BE2C (cell line): ENCODE results near the gene RPL41. TPM values are rescaled to one million over a fixed set of nuclear protein-coding genes. Genes with fewer than 3 reads are reported as not detected.
A peak's percentile ranks its signal among the peaks of the same experiment; 100 is the strongest.
"Not testable (repeated sequence)": the region's sequence is repeated elsewhere in the genome, so short reads cannot be mapped to it uniquely, and the experiment has no call there.

ENCODE experiments used
- DNase-seq: peaks from one replicate; pipeline ENCODE4 v3.0.0-alpha.2; 2020
- H3K27me3 ChIP-seq: fragments of 250-450 bp; sonication (Bioruptor Pico); 2 replicates; pipeline ENCODE4 v1.5.1; 2020; ENCODE audit warnings: mild to moderate bottlenecking
- H3K36me3 ChIP-seq: fragments of 250-450 bp; sonication (Bioruptor Pico); 2 replicates; pipeline ENCODE4 v1.5.1; 2020; ENCODE audit warnings: mild to moderate bottlenecking
- H3K4me1 ChIP-seq: fragments of 250-450 bp; sonication (Bioruptor Pico); 2 replicates; pipeline ENCODE4 v1.5.1; 2020
- H3K4me3 ChIP-seq: 2 replicates; pipeline ENCODE4 v1.5.1; 2011; ENCODE audit warnings: low read depth, low read length
- H3K9me3 ChIP-seq: fragments of 250-450 bp; sonication (Bioruptor Pico); 2 replicates; pipeline ENCODE4 v1.5.1; 2020
- polyA plus RNA-seq: library from polyadenylated mRNA; unstranded; fragments of >200 nt; gene quantifications from one replicate; pipeline ENCODE4 v1.2.1, GENCODE V29; 2012; ENCODE audit warnings: low read depth, missing spikeins; ENCODE audit not compliant: insufficient read length, insufficient read depth
- TF ChIP-seq, protein P1 (sequence below): IDR thresholded peaks from 2 replicates; pipeline ENCODE4 v1.5.1; 2012; ENCODE audit warnings: mild to moderate bottlenecking, low read depth, low read length

RPL41 gene
- 16,588 TPM for polyA plus RNA-seq

DNA sequence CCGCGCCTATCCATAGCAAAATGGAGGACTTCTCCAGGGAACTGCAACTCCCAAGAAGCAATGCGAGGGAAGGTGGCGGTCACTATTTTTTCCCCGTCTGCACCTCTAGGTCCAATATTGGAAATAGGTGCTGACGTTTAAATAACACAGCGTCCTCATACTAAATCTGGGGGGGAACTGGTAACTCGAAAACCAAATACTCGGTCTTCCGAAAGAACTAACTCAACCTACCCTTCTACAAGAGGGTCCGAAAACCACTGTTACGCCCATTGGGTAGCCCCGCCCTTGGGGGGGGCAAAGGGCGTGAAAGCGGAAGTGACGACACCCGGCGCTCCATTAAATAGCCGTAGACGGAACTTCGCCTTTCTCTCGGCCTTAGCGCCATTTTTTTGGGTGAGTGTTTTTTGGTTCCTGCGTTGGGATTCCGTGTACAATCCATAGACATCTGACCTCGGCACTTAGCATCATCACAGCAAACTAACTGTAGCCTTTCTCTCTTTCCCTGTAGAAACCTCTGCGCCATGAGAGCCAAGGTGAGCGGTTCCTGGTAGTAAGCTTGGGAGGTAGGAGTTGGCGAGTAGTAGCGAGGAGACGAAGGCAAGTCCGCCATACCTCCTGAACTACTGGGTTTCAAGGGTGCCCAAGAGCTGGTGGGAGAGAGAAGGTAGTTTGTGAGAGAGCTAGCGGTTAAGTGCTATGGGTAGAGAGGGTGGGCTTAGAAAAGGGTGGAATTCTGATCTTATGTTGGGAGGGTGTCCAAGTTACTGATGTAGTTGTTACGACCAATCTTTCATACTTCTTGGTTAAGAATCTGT is at the start of gene RPL41:
Gene RPL41 (plus strand): TSS at position 367 of the 815 bp plus-strand sequence.
- TF ChIP-seq, protein P1, sequence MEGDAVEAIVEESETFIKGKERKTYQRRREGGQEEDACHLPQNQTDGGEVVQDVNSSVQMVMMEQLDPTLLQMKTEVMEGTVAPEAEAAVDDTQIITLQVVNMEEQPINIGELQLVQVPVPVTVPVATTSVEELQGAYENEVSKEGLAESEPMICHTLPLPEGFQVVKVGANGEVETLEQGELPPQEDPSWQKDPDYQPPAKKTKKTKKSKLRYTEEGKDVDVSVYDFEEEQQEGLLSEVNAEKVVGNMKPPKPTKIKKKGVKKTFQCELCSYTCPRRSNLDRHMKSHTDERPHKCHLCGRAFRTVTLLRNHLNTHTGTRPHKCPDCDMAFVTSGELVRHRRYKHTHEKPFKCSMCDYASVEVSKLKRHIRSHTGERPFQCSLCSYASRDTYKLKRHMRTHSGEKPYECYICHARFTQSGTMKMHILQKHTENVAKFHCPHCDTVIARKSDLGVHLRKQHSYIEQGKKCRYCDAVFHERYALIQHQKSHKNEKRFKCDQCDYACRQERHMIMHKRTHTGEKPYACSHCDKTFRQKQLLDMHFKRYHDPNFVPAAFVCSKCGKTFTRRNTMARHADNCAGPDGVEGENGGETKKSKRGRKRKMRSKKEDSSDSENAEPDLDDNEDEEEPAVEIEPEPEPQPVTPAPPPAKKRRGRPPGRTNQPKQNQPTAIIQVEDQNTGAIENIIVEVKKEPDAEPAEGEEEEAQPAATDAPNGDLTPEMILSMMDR, result no peak
- Histone ChIP-seq H3K27me3 (no peaks in the 10 kb centered on the region), H3K36me3 (peaks cover 21% of the 10 kb centered on the region), H3K4me3 (peak within 1 kb of the TSS; percentile 96), H3K9me3 (no peaks in the 10 kb centered on the region), H3K4me1 (peaks cover 11% of the 10 kb centered on the region)
- peak; percentile 93 for DNase-seq

DNA sequence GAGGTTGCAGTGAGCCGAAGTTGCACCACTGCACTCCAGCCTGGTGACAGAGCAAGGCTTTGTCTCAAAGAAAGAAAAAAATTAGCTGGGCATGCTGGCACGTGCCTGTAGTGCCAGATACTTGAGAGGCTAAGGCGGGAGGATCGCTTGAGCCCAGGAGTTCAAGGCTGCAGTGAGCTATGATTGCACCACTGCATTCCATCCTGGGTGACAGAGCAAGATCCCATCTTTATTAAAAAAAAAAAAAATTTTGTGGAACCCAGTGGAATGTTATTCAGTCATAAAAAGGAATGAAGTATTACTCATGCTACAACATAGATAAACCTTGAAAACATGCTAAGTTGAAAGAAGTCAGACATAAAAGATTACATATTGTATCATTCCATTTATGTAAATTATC is 44.8 kb upstream of the RPL41 start:
- DNase-seq, result no peak
- H3K4me1 ChIP-seq, result no peaks in the 10 kb centered on the region
- H3K9me3 ChIP-seq, result no peaks in the 10 kb centered on the region
- H3K4me3 ChIP-seq, result no peak overlapping the region
- no peaks in the 10 kb centered on the region for H3K27me3 ChIP-seq
- no peaks in the 10 kb centered on the region for H3K36me3 ChIP-seq
- TF ChIP-seq, protein P1, result no peak

DNA sequence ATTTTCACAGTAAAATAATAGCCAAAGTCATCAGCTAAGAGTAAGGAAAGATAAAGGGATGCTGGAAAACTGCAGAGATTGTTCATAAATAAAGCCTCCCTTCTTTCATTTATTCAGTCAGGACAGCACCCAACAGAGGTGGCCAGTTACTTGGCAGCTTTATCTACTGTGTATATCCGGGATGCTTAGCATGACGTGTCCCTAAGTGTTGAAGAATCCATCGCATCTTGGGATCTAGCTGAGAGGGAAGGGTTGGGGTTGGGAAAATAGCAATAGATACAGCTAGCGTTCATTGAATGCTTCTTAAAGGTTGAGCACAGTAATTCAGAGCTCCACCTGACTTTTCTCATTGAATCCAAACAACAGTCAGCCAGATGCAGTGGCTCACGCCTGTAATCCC is 42.0 kb upstream of the RPL41 start:
- Histone ChIP-seq H3K36me3 (no peaks in the 10 kb centered on the region), H3K27me3 (no peaks in the 10 kb centered on the region), H3K9me3 (no peaks in the 10 kb centered on the region), H3K4me1 (no peaks in the 10 kb centered on the region), H3K4me3 (no peak overlapping the region)
- TF ChIP-seq, protein P1, result no peak
- no peak for DNase-seq

DNA sequence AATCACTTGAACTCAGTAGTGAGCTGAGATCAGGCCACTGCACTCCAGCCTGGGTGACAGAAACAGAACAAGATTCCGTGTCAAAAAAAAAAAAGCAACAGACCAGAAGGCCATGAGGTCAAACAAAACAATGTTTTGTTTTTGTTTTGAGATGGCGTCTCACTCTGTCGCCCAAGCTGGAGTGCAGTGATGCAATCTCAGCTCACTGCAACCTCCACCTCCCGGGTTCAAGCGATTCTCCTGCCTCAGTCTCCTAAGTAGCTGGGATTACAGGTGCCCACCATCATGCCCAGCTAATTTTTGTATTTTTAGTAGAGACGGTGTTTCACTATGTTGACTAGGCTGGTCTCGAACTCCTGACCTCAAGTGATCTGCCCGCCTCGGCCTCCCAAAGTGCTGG is 38.5 kb upstream of the RPL41 start:
- not testable (repeated sequence) for H3K36me3 ChIP-seq, H3K9me3 ChIP-seq, H3K4me3 ChIP-seq, DNase-seq, H3K4me1 ChIP-seq, H3K27me3 ChIP-seq

DNA sequence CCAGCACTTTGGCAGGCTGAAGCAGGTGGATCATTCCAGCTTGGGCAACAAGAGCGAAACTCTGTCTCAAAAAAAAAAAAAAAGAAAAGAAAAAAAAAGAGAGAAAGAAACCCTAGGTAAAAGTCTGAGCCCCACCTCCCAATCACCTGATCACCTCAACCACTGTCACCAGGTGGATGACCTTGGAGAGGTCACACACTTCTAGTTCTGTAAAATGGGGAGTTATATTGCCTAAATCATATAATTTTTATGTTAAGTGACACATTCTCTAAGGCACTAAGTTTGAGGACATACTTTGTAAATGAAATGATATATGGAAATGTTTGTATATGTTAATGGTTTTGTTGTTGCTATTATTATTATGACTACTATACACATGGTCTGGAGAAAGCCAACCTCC is 38.0 kb upstream of the RPL41 start:
- Histone ChIP-seq H3K36me3 (no peaks in the 10 kb centered on the region), H3K4me1 (no peaks in the 10 kb centered on the region), H3K9me3 (no peaks in the 10 kb centered on the region), H3K27me3 (peaks cover 5% of the 10 kb centered on the region; the same call in 1 of the 2 replicates), H3K4me3 (no peak overlapping the region)
- DNase-seq, result no peak
- TF ChIP-seq, protein P1, result no peak

DNA sequence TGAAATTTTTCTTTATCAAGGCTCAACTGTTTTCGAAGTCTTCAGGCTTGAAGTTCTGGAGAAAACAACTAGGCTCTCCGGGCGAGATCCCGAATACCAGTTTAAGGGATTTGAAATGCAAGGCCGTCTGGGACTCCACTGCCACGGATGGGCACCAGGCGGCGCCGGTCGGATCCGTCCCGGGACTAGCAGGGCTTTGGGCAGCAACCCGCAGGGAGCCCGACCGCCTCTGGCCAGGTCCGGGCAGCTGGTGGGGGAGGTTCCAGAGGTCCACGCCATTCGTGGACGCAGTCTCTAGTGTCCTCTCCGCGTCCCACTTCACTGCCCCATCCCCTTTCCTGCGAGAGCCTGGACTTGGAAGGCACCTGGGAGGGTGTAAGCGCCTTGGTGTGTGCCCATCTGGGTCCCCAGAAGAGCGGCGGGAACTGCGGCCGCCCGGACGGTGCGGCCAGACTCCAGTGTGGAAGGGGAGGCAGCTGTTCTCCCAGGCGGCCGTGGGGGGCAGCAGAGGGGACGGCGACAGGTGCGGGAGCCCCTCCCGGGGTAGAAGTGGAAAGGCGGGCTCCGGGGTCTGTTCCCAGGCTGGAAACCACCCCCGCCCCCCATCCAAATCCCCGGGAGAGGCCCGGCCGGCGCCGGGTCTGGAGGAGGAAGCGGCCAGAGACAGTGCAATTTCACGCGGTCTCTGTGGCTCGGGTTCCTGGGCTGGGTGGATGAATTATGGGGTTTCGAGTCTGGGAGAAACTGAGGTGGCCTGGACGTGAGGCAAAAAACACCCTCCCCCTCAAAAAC is 37.3 kb upstream of the RPL41 start:
- TF ChIP-seq, protein P1, result peak; percentile 76
- DNase-seq, result peak; percentile 86
- no peaks in the 10 kb centered on the region for H3K4me1 ChIP-seq
- peak overlapping the region; percentile 68 for H3K4me3 ChIP-seq
- H3K27me3 ChIP-seq, result peaks cover 5% of the 10 kb centered on the region; the same call in 1 of the 2 replicates
- no peaks in the 10 kb centered on the region for H3K9me3 ChIP-seq
- H3K36me3 ChIP-seq, result no peaks in the 10 kb centered on the region
